H9 (cell line): Measurements from ENCODE around the gene SRP68. TPM values are rescaled to one million over a fixed set of nuclear protein-coding genes. Genes with fewer than 3 reads are reported as not detected.
A peak's percentile ranks its signal among the peaks of the same experiment; 100 is the strongest.

Experiments used
- DNase-seq: peaks from one replicate; pipeline ENCODE4 v3.0.0-alpha.2; 2017
- H2AFZ ChIP-seq: one replicate; pipeline ENCODE4 v1.6.1; 2013; ENCODE audit warnings: mild to moderate bottlenecking, low read length, control low read depth, moderate library complexity
- H2AK5ac ChIP-seq: 2 replicates; pipeline ENCODE4 v1.6.1; 2013; ENCODE audit warnings: low read length, control low read depth, mixed read lengths; ENCODE audit not compliant: insufficient read length
- H2BK120ac ChIP-seq: one replicate; pipeline ENCODE4 v1.6.1; 2013; ENCODE audit warnings: low read depth, mild to moderate bottlenecking, low read length, control low read depth, inconsistent platforms; ENCODE audit not compliant: poor library complexity, severe bottlenecking
- H2BK12ac ChIP-seq: 2 replicates; pipeline ENCODE4 v1.6.1; 2013; ENCODE audit warnings: low read length, control low read depth, mixed read lengths, low read depth; ENCODE audit not compliant: insufficient read length
- H2BK15ac ChIP-seq: 2 replicates; pipeline ENCODE4 v1.6.1; 2013; ENCODE audit warnings: low read depth, low read length, control low read depth
- H2BK20ac ChIP-seq: one replicate; pipeline ENCODE4 v1.6.1; 2013; ENCODE audit warnings: low read depth, mild to moderate bottlenecking, low read length, control low read depth, inconsistent platforms; ENCODE audit not compliant: poor library complexity, severe bottlenecking
- H2BK5ac ChIP-seq: 2 replicates; pipeline ENCODE4 v1.6.1; 2013; ENCODE audit warnings: low read length, control low read depth, mixed read lengths; ENCODE audit not compliant: insufficient read length
- H3K14ac ChIP-seq: 2 replicates; pipeline ENCODE4 v1.6.1; 2013; ENCODE audit warnings: low read length, control low read depth; ENCODE audit not compliant: insufficient read depth
- H3K18ac ChIP-seq: 2 replicates; pipeline ENCODE4 v1.6.1; 2013; ENCODE audit warnings: low read depth, mild to moderate bottlenecking, mixed read lengths, low read length, control low read depth; ENCODE audit not compliant: insufficient read length
- H3K23ac ChIP-seq: 2 replicates; pipeline ENCODE4 v1.6.1; 2013; ENCODE audit warnings: low read length, control low read depth, mixed read lengths, low read depth; ENCODE audit not compliant: insufficient read length
- H3K23me2 ChIP-seq: 2 replicates; pipeline ENCODE4 v1.6.1; 2013; ENCODE audit warnings: low read depth, mild to moderate bottlenecking, mixed read lengths, low read length, control low read depth; ENCODE audit not compliant: insufficient read length, poor library complexity, severe bottlenecking
- H3K27ac ChIP-seq: 2 replicates; pipeline ENCODE4 v1.5.1; 2013; ENCODE audit warnings: low read length, control low read depth, mixed read lengths, low read depth; ENCODE audit not compliant: insufficient read length
- H3K27me3 ChIP-seq: 2 replicates; pipeline ENCODE4 v1.6.1; 2013; ENCODE audit warnings: low read length, control low read depth, inconsistent platforms; ENCODE audit not compliant: insufficient read depth
- H3K4ac ChIP-seq: 2 replicates; pipeline ENCODE4 v1.6.1; 2013; ENCODE audit warnings: low read depth, mild to moderate bottlenecking, control low read depth, inconsistent platforms, low read length, moderate library complexity
- H3K4me1 ChIP-seq: 2 replicates; pipeline ENCODE4 v1.6.1; 2013; ENCODE audit warnings: low read length, control low read depth, inconsistent platforms; ENCODE audit not compliant: insufficient read depth
- H3K4me2 ChIP-seq: 2 replicates; pipeline ENCODE4 v1.6.1; 2013; ENCODE audit warnings: low read length, control low read depth, mixed read lengths; ENCODE audit not compliant: insufficient read length, insufficient read depth
- H3K56ac ChIP-seq: 2 replicates; pipeline ENCODE4 v1.6.1; 2013; ENCODE audit warnings: low read depth, mild to moderate bottlenecking, mixed read lengths, low read length, control low read depth; ENCODE audit not compliant: insufficient read length
- H3K79me1 ChIP-seq: 2 replicates; pipeline ENCODE4 v1.6.1; 2013; ENCODE audit warnings: low read depth, mild to moderate bottlenecking, moderate library complexity, low read length, control low read depth, inconsistent platforms; ENCODE audit not compliant: insufficient read depth, poor library complexity, severe bottlenecking
- H3K79me2 ChIP-seq: 2 replicates; pipeline ENCODE4 v1.6.1; 2013; ENCODE audit warnings: low read length, control low read depth, inconsistent platforms; ENCODE audit not compliant: insufficient read depth
- H3K9ac ChIP-seq: 2 replicates; pipeline ENCODE4 v1.6.1; 2013; ENCODE audit warnings: low read length, control low read depth, mixed read lengths; ENCODE audit not compliant: insufficient read length; ENCODE audit errors: extremely low read depth
- H3K9me3 ChIP-seq: one replicate; pipeline ENCODE4 v1.6.1; 2013; ENCODE audit warnings: low read depth, low read length, inconsistent platforms; ENCODE audit not compliant: control insufficient read depth
- H3T11ph ChIP-seq: one replicate; pipeline ENCODE4 v1.6.1; 2013; ENCODE audit warnings: mild to moderate bottlenecking, low read length, control low read depth, inconsistent platforms
- H4K20me1 ChIP-seq: one replicate; pipeline ENCODE4 v1.6.1; 2013; ENCODE audit not compliant: control insufficient read depth, insufficient read length, insufficient read depth
- H4K5ac ChIP-seq: 2 replicates; pipeline ENCODE4 v1.6.1; 2013; ENCODE audit warnings: low read depth, mild to moderate bottlenecking, mixed read lengths, low read length, control low read depth; ENCODE audit not compliant: insufficient read length
- H4K8ac ChIP-seq: replicated peaks from 2 replicates; pipeline ENCODE4 v1.6.1; 2013; ENCODE audit warnings: low read length, control low read depth, mixed read lengths, low read depth; ENCODE audit not compliant: insufficient read length
- H4K91ac ChIP-seq: 2 replicates; pipeline ENCODE4 v1.6.1; 2013; ENCODE audit warnings: low read depth, mild to moderate bottlenecking, moderate library complexity, mixed read lengths, low read length, control low read depth; ENCODE audit not compliant: insufficient read length
- H3K27ac Mint-ChIP-seq, 3 experiments: 2 replicates in 2 of 3; 3 replicates in 1 of 3; pipeline ENCODE4 v1.8.0; 2020 to 2021; ENCODE audit warnings: mixed read lengths in 3 of 3, mild to moderate bottlenecking in 1 of 3, moderate library complexity in 1 of 3
- H3K27me3 Mint-ChIP-seq: 2 replicates; pipeline ENCODE4 v1.8.0; 2021; ENCODE audit warnings: low read depth, mild to moderate bottlenecking, moderate library complexity, mixed read lengths
- H3K36me3 Mint-ChIP-seq, 3 experiments: 2 replicates in 2 of 3; 3 replicates in 1 of 3; pipeline ENCODE4 v1.8.0; 2020 to 2021; ENCODE audit warnings: low read depth in 3 of 3, mixed read lengths in 3 of 3; ENCODE audit not compliant: insufficient read depth in 1 of 3
- H3K4me1 Mint-ChIP-seq, 2 experiments: 2 replicates each; pipeline ENCODE4 v1.8.0; 2020; ENCODE audit warnings: mixed read lengths in 2 of 2
- H3K4me3 Mint-ChIP-seq, 2 experiments: 2 replicates in 1 of 2; 3 replicates in 1 of 2; pipeline ENCODE4 v1.8.0; 2020 to 2021; ENCODE audit warnings: mild to moderate bottlenecking in 2 of 2, mixed read lengths in 2 of 2, moderate library complexity in 1 of 2
- H3K9me3 Mint-ChIP-seq, 2 experiments: 2 replicates in 1 of 2; 3 replicates in 1 of 2; pipeline ENCODE4 v1.8.0; 2020; ENCODE audit warnings: mild to moderate bottlenecking in 2 of 2, mixed read lengths in 2 of 2, moderate library complexity in 1 of 2
- WGBS: extraction: QIAGEN DNeasy Blood & Tissue Kit; methylation state at CpG from one replicate; pipeline ENCODE4 v1.1.7; 2013; ENCODE audit warnings: missing lambda C conversion rate, low lambda C conversion rate, mixed read lengths; ENCODE audit not compliant: insufficient read length; ENCODE audit errors: extremely low coverage; 5-methylcytosine and 5-hydroxymethylcytosine counted together
- total RNA-seq: library from RNA; stranded (reverse); gene quantifications from 2 replicates; pipeline ENCODE4 v1.2.1, GENCODE V29; 2021
- TF ChIP-seq, protein P1 (sequence below): fragments of 200-600 bp; sonication (generic); conservative IDR thresholded peaks from 3 replicates; pipeline ENCODE4 v1.8.0; 2021; ENCODE audit warnings: antibody characterized with exemption, mild to moderate bottlenecking

The SRP68 gene
- total RNA-seq, 1 experiment from 2014 or later: 86.1 TPM

DNA sequence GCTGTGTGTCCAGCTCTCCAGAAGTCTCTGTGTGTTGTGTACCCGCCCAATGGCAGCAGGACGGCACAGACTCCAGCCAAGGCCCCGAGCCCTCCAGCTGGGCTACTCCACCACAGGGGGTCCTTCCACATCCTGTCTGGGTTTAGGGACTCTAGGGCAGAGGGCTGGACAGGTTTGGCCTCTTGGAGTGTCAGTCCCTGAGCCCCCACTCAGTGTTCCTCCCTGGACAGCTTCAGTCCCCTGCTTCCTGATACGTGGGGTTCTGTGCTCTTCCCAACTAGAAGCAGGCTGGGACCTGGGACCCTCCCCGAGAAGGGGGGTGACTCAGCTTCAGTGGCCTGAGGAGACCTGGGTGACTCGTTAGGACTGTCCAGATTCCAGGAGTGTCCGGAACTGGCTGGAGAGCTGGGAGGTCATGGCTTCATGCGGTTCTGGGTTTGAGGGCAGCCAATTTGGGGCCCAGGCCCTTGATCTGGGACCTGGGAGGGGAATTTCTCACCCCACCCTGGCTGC is 67.5 kb downstream of the SRP68 start:
- Histone ChIP-seq H2BK20ac (no peak overlapping the region), H4K91ac (no peak overlapping the region), H3K79me1 (no peaks in the 10 kb centered on the region), H3K27me3 (no peaks in the 10 kb centered on the region), H3K4me1 (no peaks in the 10 kb centered on the region), H3K23me2 (no peaks in the 10 kb centered on the region), H3K14ac (no peak overlapping the region), H4K8ac (no peak overlapping the region), H3T11ph (no peak overlapping the region), H2AK5ac (no peak overlapping the region), H3K9me3 (no peaks in the 10 kb centered on the region), H3K9ac (no peak overlapping the region), H3K4me2 (no peak overlapping the region), H2BK12ac (no peak overlapping the region), H3K23ac (no peak overlapping the region), H2BK5ac (no peak overlapping the region), H2BK15ac (no peak overlapping the region), H4K20me1 (peaks cover 2% of the 10 kb centered on the region), H2BK120ac (no peak overlapping the region), H3K56ac (no peak overlapping the region), H2AFZ (no peak overlapping the region), H3K4ac (no peak overlapping the region), H3K79me2 (no peaks in the 10 kb centered on the region), H4K5ac (no peak overlapping the region), H3K18ac (no peak overlapping the region), H3K27ac (no peak overlapping the region)
- Mint-ChIP-seq H3K4me3 (no peak overlapping the region), H3K27ac (peak overlapping the region in 1 of 3 experiments; percentile 86; a peak in 2 of 7 replicates), H3K36me3 (peaks cover 2 to 18% (median 9%) of the 10 kb centered on the region in 3 experiments; a peak in 6 of 7 replicates), H3K27me3 (peaks cover 2% of the 10 kb centered on the region; the same call in 1 of the 2 replicates), H3K9me3 (peaks cover 0 to 1% of the 10 kb centered on the region in 2 experiments; a peak in 3 of 5 replicates), H3K4me1 (peaks cover 2 to 8% of the 10 kb centered on the region in 2 experiments)
- TF ChIP-seq, protein P1, sequence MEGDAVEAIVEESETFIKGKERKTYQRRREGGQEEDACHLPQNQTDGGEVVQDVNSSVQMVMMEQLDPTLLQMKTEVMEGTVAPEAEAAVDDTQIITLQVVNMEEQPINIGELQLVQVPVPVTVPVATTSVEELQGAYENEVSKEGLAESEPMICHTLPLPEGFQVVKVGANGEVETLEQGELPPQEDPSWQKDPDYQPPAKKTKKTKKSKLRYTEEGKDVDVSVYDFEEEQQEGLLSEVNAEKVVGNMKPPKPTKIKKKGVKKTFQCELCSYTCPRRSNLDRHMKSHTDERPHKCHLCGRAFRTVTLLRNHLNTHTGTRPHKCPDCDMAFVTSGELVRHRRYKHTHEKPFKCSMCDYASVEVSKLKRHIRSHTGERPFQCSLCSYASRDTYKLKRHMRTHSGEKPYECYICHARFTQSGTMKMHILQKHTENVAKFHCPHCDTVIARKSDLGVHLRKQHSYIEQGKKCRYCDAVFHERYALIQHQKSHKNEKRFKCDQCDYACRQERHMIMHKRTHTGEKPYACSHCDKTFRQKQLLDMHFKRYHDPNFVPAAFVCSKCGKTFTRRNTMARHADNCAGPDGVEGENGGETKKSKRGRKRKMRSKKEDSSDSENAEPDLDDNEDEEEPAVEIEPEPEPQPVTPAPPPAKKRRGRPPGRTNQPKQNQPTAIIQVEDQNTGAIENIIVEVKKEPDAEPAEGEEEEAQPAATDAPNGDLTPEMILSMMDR: no peak
- no CpG with 5 or more reads among the region's 8 CpGs for WGBS
- DNase-seq: no peak
